Activated naive CD4-positive, alpha-beta T cell treated with anti-CD3 and anti-CD28 coated beads, Interleukin-2, amount 10 ng/mL, durations not matched to agents 7 days and 5 days (primary cell): Measurements from ENCODE around the gene MYRF.

ENCODE experiments used
- CTCF ChIA-PET: fragments of 350-600 bp; sonication (Branson Sonifier 250); formaldehyde crosslinking; loops from one replicate; lab custom pipeline; 2021; ENCODE audit warnings: antibody characterized with exemption; lab: Charles Lee
- DNase-seq: peaks from one replicate; pipeline ENCODE4 v3.0.0-alpha.2; 2020
- H3K27ac Mint-ChIP-seq: one replicate; pipeline ENCODE4 v1.8.0; 2021; ENCODE audit warnings: mild to moderate bottlenecking, moderate library complexity, mixed read lengths
- H3K27me3 Mint-ChIP-seq: one replicate; pipeline ENCODE4 v1.8.0; 2021; ENCODE audit warnings: mild to moderate bottlenecking, mixed read lengths
- H3K36me3 Mint-ChIP-seq: one replicate; pipeline ENCODE4 v1.8.0; 2021; ENCODE audit warnings: mixed read lengths
- H3K4me1 Mint-ChIP-seq: one replicate; pipeline ENCODE4 v1.8.0; 2021; ENCODE audit warnings: mixed read lengths
- H3K4me3 Mint-ChIP-seq: one replicate; pipeline ENCODE4 v1.8.0; 2021; ENCODE audit warnings: mild to moderate bottlenecking, moderate library complexity, mixed read lengths
- H3K9me3 Mint-ChIP-seq: one replicate; pipeline ENCODE4 v1.8.0; 2021; ENCODE audit warnings: mixed read lengths

MYRF gene

GRCh38 chr11:61814958-61815789, 62.7 kb downstream of the MYRF start:
- CTCF ChIA-PET: interaction anchor here (0.8 to 9.0 kb wide), 10 partner anchors 8 to 267 kb away, joined by 3 to 72 read pairs (median 4); partner anchors contain the start of genes FADS2 and FEN1
- Mint-ChIP-seq H3K4me3 (peak overlapping the region; percentile 95), H3K27me3 (peaks cover 48% of the 10 kb centered on the region), H3K4me1 (peaks cover 21% of the 10 kb centered on the region), H3K9me3 (peaks cover 1% of the 10 kb centered on the region), H3K27ac (peak overlapping the region; percentile 93), H3K36me3 (peaks cover 48% of the 10 kb centered on the region)
- peak; percentile 74 for DNase-seq

- H3K4me1 Mint-ChIP-seq: peaks cover 21% of the 10 kb centered on the region
- H3K4me3 Mint-ChIP-seq: peak overlapping the region; percentile 95
- peaks cover 40% of the 10 kb centered on the region for H3K36me3 Mint-ChIP-seq
- H3K27me3 Mint-ChIP-seq: peaks cover 53% of the 10 kb centered on the region
- CTCF ChIA-PET: interaction anchor here (0.8 to 9.0 kb wide), 7 partner anchors 8 to 81 kb away, joined by 4 to 72 read pairs (median 5); partner anchors contain the start of genes FADS2 and FEN1
- peaks cover 1% of the 10 kb centered on the region for H3K9me3 Mint-ChIP-seq
- DNase-seq: peak; percentile 82
- peak overlapping the region; percentile 93 for H3K27ac Mint-ChIP-seq
Measured at GRCh38 chr11:61815790-61816735, 63.6 kb downstream of the MYRF start.

DNA sequence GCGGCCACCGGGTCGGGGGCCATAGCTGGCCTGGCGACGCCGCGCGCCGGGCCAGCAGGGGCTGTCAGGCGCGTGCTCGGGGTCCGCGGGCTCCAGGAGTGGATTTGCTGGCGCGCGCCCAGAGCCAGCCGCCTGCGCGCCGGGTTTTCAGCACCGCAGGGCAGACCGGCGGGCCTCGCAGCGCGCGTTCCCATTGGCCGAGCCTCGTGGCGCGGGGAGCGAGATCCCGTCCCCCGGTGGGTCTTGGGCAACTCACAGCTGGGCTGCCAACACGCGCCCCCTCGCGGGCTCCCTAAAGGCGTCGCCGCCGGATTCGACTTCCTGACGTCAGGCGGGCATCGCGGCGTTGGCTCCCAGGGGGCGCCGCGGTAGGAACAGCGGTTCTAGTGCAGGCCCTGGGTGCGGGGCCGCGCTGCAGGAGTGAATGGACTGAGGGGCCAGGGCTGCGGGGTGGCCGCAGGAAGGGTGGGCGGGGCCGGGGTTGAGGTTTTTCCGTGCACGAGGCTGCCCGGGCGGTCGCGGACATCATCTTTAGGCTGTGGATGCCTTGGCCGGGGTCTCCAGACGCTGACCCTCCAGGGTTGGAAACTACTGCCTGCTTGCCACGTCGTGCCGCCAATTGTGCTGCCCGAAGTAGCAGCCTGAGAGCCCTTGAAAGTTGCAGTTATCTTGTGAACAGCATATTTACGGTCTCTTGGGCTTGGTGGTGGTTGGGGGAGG, 64.5 kb downstream of the MYRF start, which contains the start of gene FADS1:
TSS of gene FADS1 (minus strand) at position 268 of the 720 bp plus-strand sequence. CDS start at position 194, 74 bp downstream.
- peaks cover 33% of the 10 kb centered on the region for H3K36me3 Mint-ChIP-seq
- CTCF ChIA-PET: interaction anchor here (2.7 to 9.0 kb wide), 3 partner anchors 12 to 19 kb away, joined by 7 to 72 read pairs (median 20); partner anchors contain the start of gene FADS2
- peak; percentile 93 for DNase-seq
- peaks cover 1% of the 10 kb centered on the region for H3K9me3 Mint-ChIP-seq
- H3K27ac Mint-ChIP-seq: peak within 1 kb of the TSS; percentile 93
- peaks cover 56% of the 10 kb centered on the region for H3K27me3 Mint-ChIP-seq
- peak within 1 kb of the TSS; percentile 95 for H3K4me3 Mint-ChIP-seq
- H3K4me1 Mint-ChIP-seq: peaks cover 21% of the 10 kb centered on the region

- Mint-ChIP-seq H3K27ac (no peak overlapping the region), H3K4me3 (peak overlapping the region; percentile 95), H3K27me3 (peaks cover 62% of the 10 kb centered on the region), H3K4me1 (peaks cover 21% of the 10 kb centered on the region), H3K9me3 (peaks cover 1% of the 10 kb centered on the region), H3K36me3 (peaks cover 27% of the 10 kb centered on the region)
- no peak for DNase-seq
- CTCF ChIA-PET: interaction anchor here (1.4 to 9.0 kb wide), 3 partner anchors 10 to 20 kb away, joined by 4 to 72 read pairs (median 20); partner anchors contain the start of gene FADS2
Measured at GRCh38 chr11:61817471-61818202, 65.2 kb downstream of the MYRF start.

- no peak for DNase-seq
- CTCF ChIA-PET: interaction anchor here (0.7 to 1.1 kb wide), 2 partner anchors 15 to 22 kb away, joined by 3 read pairs; no protein-coding TSS in a partner anchor
- no peak overlapping the region for H3K4me3 Mint-ChIP-seq
- peaks cover 7% of the 10 kb centered on the region for H3K36me3 Mint-ChIP-seq
- H3K4me1 Mint-ChIP-seq: peaks cover 9% of the 10 kb centered on the region
- no peak overlapping the region for H3K27ac Mint-ChIP-seq
- no peaks in the 10 kb centered on the region for H3K9me3 Mint-ChIP-seq
- peaks cover 65% of the 10 kb centered on the region for H3K27me3 Mint-ChIP-seq
Measured at GRCh38 chr11:61820174-61820573, 67.7 kb downstream of the MYRF start.

GRCh38 chr11:61826930-61827570, 74.6 kb downstream of the MYRF start:
- H3K9me3 Mint-ChIP-seq: no peaks in the 10 kb centered on the region
- peaks cover 28% of the 10 kb centered on the region for H3K36me3 Mint-ChIP-seq
- peak overlapping the region; percentile 93 for H3K27ac Mint-ChIP-seq
- H3K27me3 Mint-ChIP-seq: peaks cover 51% of the 10 kb centered on the region
- H3K4me3 Mint-ChIP-seq: peak overlapping the region; percentile 89
- DNase-seq: no peak
- CTCF ChIA-PET: interaction anchor here (0.6 to 1.8 kb wide), 2 partner anchors 9 to 1834 kb away, joined by 3 to 4 read pairs; no protein-coding TSS in a partner anchor
- H3K4me1 Mint-ChIP-seq: peaks cover 44% of the 10 kb centered on the region

- H3K4me3 Mint-ChIP-seq: peak within 1 kb of the TSS; percentile 89
- peaks cover 51% of the 10 kb centered on the region for H3K4me1 Mint-ChIP-seq
- no peaks in the 10 kb centered on the region for H3K9me3 Mint-ChIP-seq
- CTCF ChIA-PET: interaction anchor here (1.8 to 2.7 kb wide), 2 partner anchors 9 to 12 kb away, joined by 4 to 20 read pairs; partner anchors contain the start of gene FADS1
- H3K27me3 Mint-ChIP-seq: peaks cover 46% of the 10 kb centered on the region
- peaks cover 33% of the 10 kb centered on the region for H3K36me3 Mint-ChIP-seq
- H3K27ac Mint-ChIP-seq: peak within 1 kb of the TSS; percentile 93
- DNase-seq: peak; percentile 96
Measured at GRCh38 chr11:61827571-61828378, 75.3 kb downstream of the MYRF start, which contains the start of gene FADS2. Gene FADS2 (plus strand): TSS chr11:61828300. CDS start chr11:61828391, 91 bp downstream.

GRCh38 chr11:61828379-61828628, 75.9 kb downstream of the MYRF start:
- H3K27me3 Mint-ChIP-seq: peaks cover 46% of the 10 kb centered on the region

GRCh38 chr11:61828629-61829407, 76.4 kb downstream of the MYRF start:
- peak overlapping the region; percentile 93 for H3K27ac Mint-ChIP-seq
- peak; percentile 73 for DNase-seq
- peaks cover 46% of the 10 kb centered on the region for H3K27me3 Mint-ChIP-seq
- H3K4me3 Mint-ChIP-seq: peak overlapping the region; percentile 89
- H3K4me1 Mint-ChIP-seq: peaks cover 62% of the 10 kb centered on the region
- CTCF ChIA-PET: interaction anchor here (1.2 to 2.7 kb wide), 3 partner anchors 10 to 32 kb away, joined by 4 to 20 read pairs (median 5); partner anchors contain the start of gene FADS1
- no peaks in the 10 kb centered on the region for H3K9me3 Mint-ChIP-seq
- H3K36me3 Mint-ChIP-seq: peaks cover 44% of the 10 kb centered on the region

More at GRCh38 chr11:61828379-61828628, 75.9 kb downstream of the MYRF start:
- DNase-seq: no peak
- CTCF ChIA-PET: interaction anchor here (1.8 to 2.7 kb wide), 2 partner anchors 10 to 13 kb away, joined by 4 to 20 read pairs; partner anchors contain the start of gene FADS1
- H3K4me3 Mint-ChIP-seq: peak overlapping the region; percentile 89
- peaks cover 38% of the 10 kb centered on the region for H3K36me3 Mint-ChIP-seq
- H3K4me1 Mint-ChIP-seq: peaks cover 56% of the 10 kb centered on the region
- peak overlapping the region; percentile 93 for H3K27ac Mint-ChIP-seq
- no peaks in the 10 kb centered on the region for H3K9me3 Mint-ChIP-seq

DNA sequence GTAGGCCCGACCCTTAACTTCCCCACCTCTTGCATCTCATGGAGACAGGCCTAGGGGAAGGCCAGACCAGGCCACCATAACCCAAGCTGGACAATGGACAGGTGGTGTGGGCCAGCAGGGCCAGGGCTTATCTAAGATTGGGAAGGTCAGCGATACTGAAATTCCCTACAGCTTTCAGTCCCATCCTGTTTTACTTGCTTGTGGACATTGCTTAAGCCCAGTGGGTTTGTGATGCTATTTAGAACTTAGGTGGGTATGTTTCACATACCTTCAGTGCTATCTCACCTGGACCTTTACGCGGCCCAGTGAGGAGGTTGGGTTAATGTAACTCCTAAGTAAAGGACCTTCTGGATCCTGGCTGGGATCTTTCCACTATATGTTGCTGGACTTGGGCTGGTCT, 77.4 kb downstream of the MYRF start:
- peak overlapping the region; percentile 89 for H3K4me3 Mint-ChIP-seq
- CTCF ChIA-PET: interaction anchor here (1.2 to 2.7 kb wide), 2 partner anchors 14 to 33 kb away, joined by 5 to 20 read pairs; partner anchors contain the start of gene FADS1

More for the DNA sequence above, 77.4 kb downstream of the MYRF start:
- peaks cover 72% of the 10 kb centered on the region for H3K4me1 Mint-ChIP-seq
- H3K27me3 Mint-ChIP-seq: peaks cover 39% of the 10 kb centered on the region
- H3K36me3 Mint-ChIP-seq: peaks cover 50% of the 10 kb centered on the region
- H3K27ac Mint-ChIP-seq: no peak overlapping the region
- no peaks in the 10 kb centered on the region for H3K9me3 Mint-ChIP-seq
- no peak for DNase-seq
